HepG2 (cell line): ENCODE measurements around the gene TRAPPC3. TPM values are rescaled to one million over a fixed set of nuclear protein-coding genes. Genes with fewer than 3 reads are reported as not detected.

Source experiments
- ATAC-seq: fragments of 200-7000 bp; cut with Tn5 transposase; 3 replicates; pipeline ENCODE4 v1.9.1; 2020; ENCODE audit warnings: mild to moderate bottlenecking, moderate library complexity
- BruUV-seq: library from RNA; stranded (reverse); fragments of 400-500 nt; replicated peaks from 2 replicates; lab custom pipeline; 2021; lab: Mats Ljungman, UMichigan
- CTCF ChIA-PET: fragments of 300-600 bp; formaldehyde crosslinking; extraction: SDS; loops from one replicate; lab custom pipeline; 2021; ENCODE audit warnings: low total read pairs, inconsistent platforms, low intra/inter-chr PET ratio; lab: Yijun Ruan, JAX
- POLR2A ChIA-PET: fragments of 350-600 bp; sonication (Branson Sonifier 250); formaldehyde crosslinking; loops from one replicate; lab custom pipeline; 2020; ENCODE audit warnings: antibody characterized with exemption, inconsistent platforms; lab: Yijun Ruan, JAX
- DNase-seq: peaks from one replicate; pipeline ENCODE4 v3.0.0-alpha.2; 2015; ENCODE audit warnings: low spot score
- FAIRE-seq: peaks from 3 replicates; lab custom pipeline; 2011; peaks lifted over from hg19 to GRCh38; lab: Jason Lieb, UNC
- H2AFZ ChIP-seq: one replicate; pipeline ENCODE4 v1.6.1; 2011; ENCODE audit warnings: low read length, inconsistent platforms
- H3K27ac ChIP-seq: fragments of 300-600 bp; 3 replicates; pipeline ENCODE4 v1.8.0; 2011; ENCODE audit warnings: mixed run types, mild to moderate bottlenecking, mixed read lengths, low read length, inconsistent platforms; ENCODE audit not compliant: insufficient read depth; ENCODE audit errors: extremely low read length
- H3K27me3 ChIP-seq, 2 experiments: fragments of 200-600 bp in 1 of 2; 2 replicates in 1 of 2; 3 replicates in 1 of 2; pipeline versions ENCODE4 v1.6.0 to v1.8.0; 2011; ENCODE audit warnings: low read length in 2 of 2, mild to moderate bottlenecking in 2 of 2, moderate library complexity in 2 of 2, inconsistent platforms in 1 of 2; ENCODE audit not compliant: insufficient read depth in 2 of 2, control insufficient read depth in 1 of 2
- H3K36me3 ChIP-seq, 2 experiments: fragments of 200-600 bp in 1 of 2; replicated peaks in 1 of 2; 2 replicates in 1 of 2; 3 replicates in 1 of 2; pipeline versions ENCODE4 v1.5.1 to v1.8.0; 2011; ENCODE audit warnings: low read length in 2 of 2, inconsistent platforms in 1 of 2; ENCODE audit not compliant: insufficient read depth in 2 of 2, control insufficient read depth in 1 of 2
- H3K4me1 ChIP-seq: 2 replicates; pipeline ENCODE4 v1.5.1; 2012; ENCODE audit warnings: low read length, inconsistent platforms; ENCODE audit not compliant: insufficient read depth
- H3K4me2 ChIP-seq: 2 replicates; pipeline ENCODE4 v1.6.0; 2011; ENCODE audit warnings: low read depth, low read length, inconsistent platforms
- H3K4me3 ChIP-seq, 3 experiments: fragments of 200-600 bp in 1 of 3; sonication (generic), shearing (Covaris generic) in 1 of 3; replicated peaks in 1 of 3; 2 replicates each; pipeline ENCODE4 v1.5.1; 2011 to 2016; ENCODE audit warnings: low read length in 3 of 3, inconsistent platforms in 2 of 3, low read depth in 2 of 3, mild to moderate bottlenecking in 2 of 3, control low read depth in 1 of 3, mixed read lengths in 1 of 3; ENCODE audit not compliant: insufficient read depth in 1 of 3
- H3K79me2 ChIP-seq: one replicate; pipeline ENCODE4 v1.6.1; 2011; ENCODE audit warnings: low read length, inconsistent platforms; ENCODE audit not compliant: insufficient read depth
- H3K9ac ChIP-seq: 2 replicates; pipeline ENCODE4 v1.6.0; 2011; ENCODE audit warnings: mild to moderate bottlenecking, low read depth, low read length, inconsistent platforms; ENCODE audit not compliant: insufficient read depth
- H3K9me3 ChIP-seq: 2 replicates; pipeline ENCODE4 v1.5.1; 2012; ENCODE audit warnings: mild to moderate bottlenecking, low read length
- H4K20me1 ChIP-seq: 2 replicates; pipeline ENCODE4 v1.6.0; 2011; ENCODE audit warnings: inconsistent platforms, mild to moderate bottlenecking, low read length, moderate library complexity; ENCODE audit not compliant: insufficient read depth
- CCAR2 ChIP-seq: fragments of 200-400 bp; formaldehyde crosslinking; optimal IDR thresholded peaks from 2 replicates; pipeline ENCODE3; 2018; ENCODE audit warnings: low read depth, mild to moderate bottlenecking, low read length, moderate library complexity
- DNMT1 ChIP-seq: sonication (generic); formaldehyde crosslinking; IDR thresholded peaks from 2 replicates; pipeline ENCODE4 v1.5.1; 2020; ENCODE audit warnings: mild to moderate bottlenecking, missing genetic modification reagents
- GABPB1 ChIP-seq: IDR thresholded peaks from 2 replicates; pipeline ENCODE4 v1.6.1; 2016; ENCODE audit warnings: mild to moderate bottlenecking, missing genetic modification reagents, moderate library complexity, missing compliant biosample characterization
- SALL1 ChIP-seq: sonication (generic); formaldehyde crosslinking; IDR thresholded peaks from 2 replicates; pipeline ENCODE4 v1.8.0; 2022; ENCODE audit warnings: mild to moderate bottlenecking, missing genetic modification reagents
- SRSF4 ChIP-seq: fragments of 200-400 bp; formaldehyde crosslinking; IDR thresholded peaks from one replicate; pipeline ENCODE4 v1.6.1; 2018; ENCODE audit warnings: mild to moderate bottlenecking, low read depth, low read length, moderate library complexity; ENCODE audit not compliant: poor library complexity, severe bottlenecking
- ZNF512B ChIP-seq: sonication (generic); formaldehyde crosslinking; IDR thresholded peaks from 2 replicates; pipeline ENCODE4 v1.5.1; 2020; ENCODE audit warnings: missing genetic modification reagents, mild to moderate bottlenecking, borderline replicate concordance
- ZNF530 ChIP-seq: sonication (generic); formaldehyde crosslinking; IDR thresholded peaks from 2 replicates; pipeline ENCODE4 v1.5.0; 2020; ENCODE audit warnings: low read depth, mild to moderate bottlenecking, missing genetic modification reagents
- ZNF816 ChIP-seq: sonication (generic); formaldehyde crosslinking; IDR thresholded peaks from 2 replicates; pipeline ENCODE4 v1.8.0; 2022; ENCODE audit warnings: missing genetic modification reagents, mild to moderate bottlenecking, borderline replicate concordance
- WGBS: methylation state at CpG from one replicate; pipeline ENCODE4 v1.1.6; 2017; ENCODE audit warnings: low lambda C conversion rate; 5-methylcytosine and 5-hydroxymethylcytosine counted together
- in situ Hi-C: cut with HindIII; loops from 2 replicates; pipeline ENCODE4 v1.10.0; 2017; ENCODE audit warnings: low pct_unique_long_range_greater_than_20kb; ENCODE audit not compliant: extremely low pct_ligation_motif_present
- intact Hi-C: fragments of 100-400 bp; cut with micrococcal nuclease; formaldehyde crosslinking; loops from one replicate; pipeline ENCODE4 v1.10.0; 2022; ENCODE audit not compliant: unreplicated experiment
- polyA plus RNA-seq, 8 experiments: library from polyadenylated mRNA; depleted of rRNA in 3 of 8; stranded (reverse) in 7 of 8; unstranded in 1 of 8; fragments of >200 nt; fragmentation: Illumina TruSeq in 4 of 8; extraction: Trizol in 4 of 8; gene quantifications; 2 replicates each; pipeline versions ENCODE4 v1.2.1 to v1.2.3, GENCODE V29; 2011 to 2016; ENCODE audit warnings: low read depth in 4 of 8, missing spikeins in 1 of 8, mixed read lengths in 1 of 8; ENCODE audit not compliant: insufficient read depth in 1 of 8
- total RNA-seq, 5 experiments: library from RNA; depleted of rRNA; stranded (reverse); fragments of >200 nt; fragmentation: Illumina TruSeq; extraction: Trizol; gene quantifications; 2 replicates each; pipeline ENCODE4 v1.2.3, GENCODE V29; 2016; ENCODE audit warnings: low read depth in 1 of 5

Gene TRAPPC3
- total and polyA plus RNA-seq, 2 of the 13 experiments (the other 11 are each of a cell fraction or from before 2014, with no cell fraction given): 53.7 to 62.4 TPM

GRCh38 chr1:36126005-36126716 is 23.1 kb downstream of the TRAPPC3 start:
- FAIRE-seq (no peak), ATAC-seq (no peak), DNase-seq (no peak)
- ChIA-PET POLR2A (no interaction called here), CTCF (no interaction called here)
- TF ChIP-seq SALL1 (CRISPR knock-in tag) (0 out of 2 replicates have a peak, but pooled peaks have one; percentile 5), DNMT1 (CRISPR knock-in tag) (no peak), SRSF4 (no peak), ZNF816 (CRISPR knock-in tag) (no peak), ZNF530 (CRISPR knock-in tag) (no peak), ZNF512B (CRISPR knock-in tag) (no peak), CCAR2 (no peak), GABPB1 (CRISPR knock-in tag) (no peak)
- no peak overlapping the region for H3K27ac ChIP-seq
- H3K4me3 ChIP-seq: peak overlapping the region in 1 of 3 experiments; percentile 59; a peak in 1 of 6 replicates
- no peak overlapping the region for H2AFZ ChIP-seq
- no peaks in the 10 kb centered on the region for H4K20me1 ChIP-seq
- H3K9me3 ChIP-seq: no peaks in the 10 kb centered on the region
- peaks cover 49% of the 10 kb centered on the region for H3K4me1 ChIP-seq
- in situ Hi-C loops: no loop called here
- H3K79me2 ChIP-seq: no peaks in the 10 kb centered on the region
- 0 out of 2 replicates have a peak overlapping the region, but pooled peaks have one; percentile 65 for H3K4me2 ChIP-seq
- intact Hi-C loops: no loop called here
- H3K9ac ChIP-seq: no peak overlapping the region
- H3K36me3 ChIP-seq: no peaks in the 10 kb centered on the region
- BruUV-seq: no TSS peak
- 53% methylated on average over 21 of the region's 21 CpGs for WGBS
- peaks cover 11 to 41% of the 10 kb centered on the region in 2 experiments; a peak in 4 of 5 replicates for H3K27me3 ChIP-seq
